ENCODE measurements around the gene ACSM2A.
"Not testable (repeated sequence)": the region's sequence is repeated elsewhere in the genome, so short reads cannot be mapped to it uniquely, and the experiment has no call there.

Gene ACSM2A, protein sequence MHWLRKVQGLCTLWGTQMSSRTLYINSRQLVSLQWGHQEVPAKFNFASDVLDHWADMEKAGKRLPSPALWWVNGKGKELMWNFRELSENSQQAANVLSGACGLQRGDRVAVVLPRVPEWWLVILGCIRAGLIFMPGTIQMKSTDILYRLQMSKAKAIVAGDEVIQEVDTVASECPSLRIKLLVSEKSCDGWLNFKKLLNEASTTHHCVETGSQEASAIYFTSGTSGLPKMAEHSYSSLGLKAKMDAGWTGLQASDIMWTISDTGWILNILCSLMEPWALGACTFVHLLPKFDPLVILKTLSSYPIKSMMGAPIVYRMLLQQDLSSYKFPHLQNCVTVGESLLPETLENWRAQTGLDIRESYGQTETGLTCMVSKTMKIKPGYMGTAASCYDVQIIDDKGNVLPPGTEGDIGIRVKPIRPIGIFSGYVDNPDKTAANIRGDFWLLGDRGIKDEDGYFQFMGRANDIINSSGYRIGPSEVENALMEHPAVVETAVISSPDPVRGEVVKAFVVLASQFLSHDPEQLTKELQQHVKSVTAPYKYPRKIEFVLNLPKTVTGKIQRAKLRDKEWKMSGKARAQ

DNA sequence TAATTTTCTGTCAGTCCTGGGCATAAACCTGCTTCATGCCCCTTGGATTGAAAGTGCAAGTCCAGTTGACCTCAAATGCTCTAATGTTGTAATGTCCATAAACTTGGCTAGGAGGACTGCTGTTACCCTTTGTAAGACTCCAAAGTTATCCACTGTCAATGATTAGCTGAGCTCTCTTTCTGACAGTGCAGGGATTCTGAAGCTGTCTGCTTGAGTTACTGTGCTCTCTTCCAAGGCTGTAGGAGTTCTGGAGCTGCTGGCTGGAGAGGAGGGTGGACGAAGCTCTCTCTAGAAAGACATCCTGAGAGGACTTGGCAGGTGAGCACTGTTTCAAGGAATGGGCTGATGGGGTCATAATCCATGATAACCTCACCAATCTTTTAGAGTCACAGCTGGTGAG, at the start of gene ACSM2A:
TSS of gene ACSM2A (plus strand) at position 158 of the 400 bp plus-strand sequence. CDS start 8,594 bp downstream, outside the sequence.
- not testable (repeated sequence) for DNase-seq

DNA sequence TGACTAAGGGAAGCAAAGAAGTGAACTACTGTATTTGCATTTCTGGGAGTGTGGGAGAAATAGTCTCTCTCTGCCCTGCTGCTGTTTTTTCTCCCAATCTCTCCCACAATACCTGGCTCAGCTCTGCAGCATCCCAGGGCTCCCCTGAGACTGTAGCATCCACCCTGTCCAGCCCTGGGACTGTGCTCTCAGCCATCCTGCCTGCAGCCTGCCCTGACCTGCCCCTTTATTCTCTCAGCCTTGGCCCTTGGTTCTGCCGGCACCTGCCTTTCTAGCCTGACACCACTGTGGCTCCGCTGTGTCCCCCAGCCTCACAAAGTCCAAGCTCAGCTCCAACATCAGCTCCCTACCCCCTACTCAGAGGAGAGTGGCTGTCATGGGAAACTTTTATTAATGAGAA, 48.7 kb upstream of the ACSM2A start:
- no peak for DNase-seq
- TF ChIP-seq GATA1 (IDR thresholded peaks at IDR 0.05; ENCODE audit: low read depth, low read length) (no peak), POLR2A (IDR thresholded peaks at IDR 0.05; ENCODE audit: low read length) (no peak)

DNA sequence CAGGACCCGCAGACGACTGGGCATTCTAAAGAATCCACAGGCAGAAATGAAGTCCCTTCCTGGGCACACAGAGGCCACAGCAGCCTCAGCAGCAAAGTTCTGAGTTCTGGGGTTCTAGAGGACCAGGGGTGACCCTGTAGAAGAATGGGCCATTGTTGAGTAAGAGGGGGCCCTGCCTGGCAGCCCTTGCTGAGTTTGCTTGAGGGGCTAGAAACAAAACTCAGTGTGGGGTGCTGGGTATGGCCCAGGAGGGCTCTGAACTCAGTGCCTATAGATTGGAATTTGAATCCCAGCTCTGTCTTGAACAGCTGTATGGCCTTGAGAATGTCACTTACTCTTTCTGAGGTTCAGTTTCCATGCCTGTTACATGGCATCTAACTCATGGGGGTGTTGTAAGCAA, 46.7 kb upstream of the ACSM2A start, which contains the start of gene PDILT:
TSS of gene PDILT (minus strand) at position 101 of the 400 bp plus-strand sequence. CDS start 5,437 bp downstream, outside the sequence.
- no peak for DNase-seq
- TF ChIP-seq GATA1 (IDR thresholded peaks at IDR 0.05; ENCODE audit: low read depth, low read length) (no peak), POLR2A (IDR thresholded peaks at IDR 0.05; ENCODE audit: low read length) (no peak)

DNA sequence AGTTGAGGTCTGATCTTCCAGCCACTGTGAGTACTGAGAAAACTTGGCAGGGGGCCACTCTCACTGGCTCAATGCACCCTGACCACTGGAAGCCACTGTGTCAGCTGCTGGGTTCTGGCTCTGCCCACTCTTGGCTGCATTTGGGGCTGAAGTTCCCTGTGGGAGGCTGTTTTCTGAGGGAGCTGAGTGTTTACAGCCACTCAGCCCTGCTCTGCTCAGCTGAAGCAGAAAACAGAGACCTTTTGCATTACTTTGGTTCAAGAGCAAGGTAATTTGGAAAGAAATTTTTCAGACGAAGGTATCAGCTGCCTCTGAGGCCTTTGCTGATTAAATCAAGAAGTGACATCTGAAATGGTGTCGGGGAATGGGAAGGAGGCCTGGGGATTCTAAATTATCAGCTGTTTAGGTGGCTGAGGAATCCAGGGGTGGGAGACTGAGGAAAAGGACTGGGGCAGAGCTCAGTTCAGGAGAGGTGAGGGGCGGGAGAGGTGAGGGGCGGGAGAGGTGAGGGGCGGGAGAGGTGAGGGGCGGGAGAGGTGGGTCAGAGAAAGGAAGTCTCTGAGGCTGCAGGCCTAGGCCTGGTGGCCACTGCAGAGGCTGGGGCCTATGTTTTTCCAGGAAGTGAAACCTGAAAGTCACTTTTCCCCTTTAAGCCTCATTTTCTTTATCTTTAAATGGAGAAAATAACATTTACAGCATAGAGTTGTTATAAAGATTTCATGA, 41.8 kb upstream of the ACSM2A start, which contains the start of gene ACSM5:
TSS of gene ACSM5 (plus strand) at position 137 of the 723 bp plus-strand sequence. CDS start 1,951 bp downstream, outside the sequence.
- no peak for DNase-seq
- no peak for TF ChIP-seq GATA1 (IDR thresholded peaks at IDR 0.05; ENCODE audit: low read depth, low read length)
- no peak for TF ChIP-seq POLR2A (IDR thresholded peaks at IDR 0.05; ENCODE audit: low read length)

DNA sequence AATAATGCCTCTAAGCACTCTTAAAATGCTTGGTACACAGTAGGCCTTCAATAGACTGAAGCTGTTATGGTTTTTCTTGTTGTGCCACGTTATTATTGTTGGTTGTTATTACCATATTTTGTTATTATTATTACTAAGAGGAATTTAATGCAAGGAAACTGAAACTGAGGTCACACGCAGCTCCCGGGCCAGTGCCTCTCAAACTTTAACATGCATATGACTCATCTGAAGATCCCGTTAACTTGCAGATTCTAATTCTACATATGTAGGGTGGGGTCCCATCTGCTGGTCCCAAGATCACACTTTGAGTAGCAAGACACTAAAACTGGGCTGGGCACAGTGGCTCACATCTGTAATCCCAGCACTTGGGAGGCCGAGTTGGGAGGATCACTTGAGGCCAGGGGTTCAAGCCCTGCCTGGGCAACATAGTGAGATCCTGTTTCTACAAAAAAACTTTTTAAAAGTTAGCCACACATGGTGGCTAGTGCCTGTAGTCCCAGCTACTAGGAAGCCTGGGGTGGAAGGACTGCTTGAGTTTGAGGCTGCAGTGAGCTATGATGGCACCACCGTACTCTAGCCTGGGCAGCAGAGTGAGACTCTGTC, 41.1 kb upstream of the ACSM2A start:
- no peak for DNase-seq
- TF ChIP-seq GATA1 (IDR thresholded peaks at IDR 0.05; ENCODE audit: low read depth, low read length) (no peak), POLR2A (IDR thresholded peaks at IDR 0.05; ENCODE audit: low read length) (no peak)

DNA sequence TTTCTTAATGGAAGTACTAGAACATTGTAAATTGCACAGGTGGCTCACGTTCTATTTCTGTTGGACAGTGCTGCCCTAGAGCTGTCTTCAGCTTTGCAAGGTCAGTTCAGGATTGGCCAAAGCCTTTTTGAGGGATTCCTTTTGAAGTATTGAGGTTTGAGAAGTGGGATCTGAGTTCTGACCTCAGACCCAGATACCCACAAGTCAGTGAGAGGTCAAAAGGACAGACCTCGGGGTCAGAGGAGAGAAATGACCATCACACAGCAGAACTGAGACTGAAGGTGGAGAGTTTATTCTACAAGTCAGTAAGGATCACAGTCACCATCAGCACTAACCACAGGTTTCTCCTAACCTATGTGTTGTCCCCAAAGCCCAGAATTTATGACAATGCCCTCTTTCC, 40.3 kb upstream of the ACSM2A start:
- no peak for DNase-seq

DNA sequence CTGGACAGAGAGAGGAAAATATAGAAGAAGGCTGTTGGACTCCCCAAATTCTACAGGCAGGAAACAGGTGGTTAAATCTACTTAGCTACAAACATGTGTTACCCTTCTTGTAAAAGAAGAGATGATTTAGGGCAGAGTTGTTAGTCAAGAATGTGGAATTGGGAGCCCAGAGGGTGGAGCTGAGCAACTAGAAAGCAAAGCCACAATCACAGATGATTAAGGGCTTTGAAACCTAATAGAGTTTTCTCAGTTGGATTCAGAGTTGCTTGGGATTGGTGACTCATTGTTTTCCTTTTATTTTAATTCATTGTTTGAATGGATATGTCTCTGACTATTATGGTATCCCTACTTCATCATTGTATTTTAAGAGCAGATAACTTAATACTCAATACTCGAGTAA, 35.8 kb upstream of the ACSM2A start:
- no peak for DNase-seq
- TF ChIP-seq GATA1 (IDR thresholded peaks at IDR 0.05; ENCODE audit: low read depth, low read length) (no peak), POLR2A (IDR thresholded peaks at IDR 0.05; ENCODE audit: low read length) (no peak)

More for the DNA sequence above, 40.3 kb upstream of the ACSM2A start:
- TF ChIP-seq GATA1 (IDR thresholded peaks at IDR 0.05; ENCODE audit: low read depth, low read length) (no peak), POLR2A (IDR thresholded peaks at IDR 0.05; ENCODE audit: low read length) (no peak)

DNA sequence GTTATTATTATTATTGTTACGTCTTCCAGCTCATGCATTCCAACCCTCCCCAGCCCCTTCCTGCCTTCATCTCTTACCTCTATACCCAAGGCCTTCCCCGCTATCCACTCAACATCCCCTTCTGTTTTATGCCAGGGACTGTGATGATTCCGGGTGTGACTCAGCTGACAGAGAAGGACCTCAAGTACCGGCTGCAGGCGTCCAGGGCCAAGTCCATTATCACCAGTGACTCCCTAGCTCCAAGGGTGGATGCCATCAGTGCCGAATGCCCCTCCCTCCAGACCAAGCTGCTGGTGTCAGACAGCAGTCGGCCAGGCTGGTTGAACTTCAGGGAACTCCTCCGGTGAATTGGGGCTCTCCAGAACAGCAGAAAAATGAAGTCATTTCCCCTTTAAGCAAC, 32.2 kb upstream of the ACSM2A start:
- not testable (repeated sequence) for DNase-seq

DNA sequence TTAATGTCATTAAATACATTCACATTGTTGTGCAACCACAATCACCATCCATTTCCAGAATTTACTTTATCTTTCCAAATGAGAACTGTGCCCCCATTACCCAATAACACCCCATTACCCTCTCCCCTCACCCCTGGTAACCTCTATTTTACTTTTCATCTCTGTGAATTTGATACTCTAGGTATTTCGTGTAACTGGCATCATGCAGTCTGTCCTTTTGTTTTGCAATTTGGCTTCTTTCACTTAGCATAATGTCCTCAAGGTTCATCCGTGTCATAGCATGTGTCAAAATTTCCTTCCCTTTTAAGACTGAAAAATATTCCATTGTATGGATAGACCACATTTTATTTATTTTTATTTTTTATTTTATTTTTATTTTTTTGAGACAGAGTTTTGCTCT, 29.6 kb upstream of the ACSM2A start:
- DNase-seq, result not testable (repeated sequence)

DNA sequence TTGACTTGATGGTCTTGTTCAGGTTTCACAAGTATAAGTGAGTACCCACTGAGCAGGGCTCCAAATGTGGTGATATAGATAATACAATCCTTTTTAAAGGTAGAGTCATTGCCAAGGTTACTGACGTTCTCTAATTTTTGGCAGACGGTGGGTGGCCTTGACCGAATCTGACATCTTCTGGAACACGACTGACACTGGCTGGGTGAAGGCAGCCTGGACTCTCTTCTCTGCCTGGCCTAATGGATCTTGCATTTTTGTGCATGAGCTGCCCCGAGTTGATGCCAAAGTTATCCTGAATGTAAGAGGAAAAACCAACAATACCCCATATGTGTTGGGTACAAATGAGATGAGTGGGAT, 27.6 kb upstream of the ACSM2A start:
- not testable (repeated sequence) for DNase-seq

DNA sequence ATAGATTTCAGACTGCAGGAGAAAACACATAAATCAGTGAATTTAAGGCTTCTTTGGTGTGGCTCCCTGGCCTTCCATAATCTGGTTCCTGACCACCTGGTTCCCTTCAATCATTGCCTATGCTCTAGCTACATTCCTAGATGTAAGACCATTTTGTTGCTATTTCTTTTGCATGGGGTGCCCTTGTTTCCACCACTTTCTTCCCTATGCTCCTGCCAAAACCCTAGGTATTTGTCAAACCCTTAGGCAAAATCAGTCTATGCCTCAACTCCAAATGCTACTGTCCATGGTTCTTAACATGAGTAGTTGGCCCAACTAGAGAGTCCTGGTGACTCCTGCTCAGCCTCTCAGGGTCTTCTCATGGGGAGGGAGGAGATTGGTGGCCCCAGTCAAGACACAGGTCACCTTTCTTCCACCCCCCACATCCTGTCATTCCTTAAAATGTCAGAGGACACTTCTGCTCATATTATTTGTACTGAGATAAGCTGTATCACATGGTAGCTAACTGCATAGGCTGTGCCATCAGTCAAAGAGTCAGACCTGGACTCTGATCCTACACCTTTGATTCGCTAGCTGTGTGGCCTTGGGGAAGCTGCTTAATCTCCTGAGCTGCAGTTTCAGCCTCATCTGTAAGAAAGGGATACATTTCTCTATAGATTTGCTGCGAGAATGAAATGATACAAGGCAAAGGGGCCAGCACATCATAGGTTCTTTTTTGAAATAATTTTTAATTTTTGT, 27.0 kb upstream of the ACSM2A start:
- no peak for DNase-seq
- no peak for TF ChIP-seq GATA1 (IDR thresholded peaks at IDR 0.05; ENCODE audit: low read depth, low read length)
- no peak for TF ChIP-seq POLR2A (IDR thresholded peaks at IDR 0.05; ENCODE audit: low read length)

DNA sequence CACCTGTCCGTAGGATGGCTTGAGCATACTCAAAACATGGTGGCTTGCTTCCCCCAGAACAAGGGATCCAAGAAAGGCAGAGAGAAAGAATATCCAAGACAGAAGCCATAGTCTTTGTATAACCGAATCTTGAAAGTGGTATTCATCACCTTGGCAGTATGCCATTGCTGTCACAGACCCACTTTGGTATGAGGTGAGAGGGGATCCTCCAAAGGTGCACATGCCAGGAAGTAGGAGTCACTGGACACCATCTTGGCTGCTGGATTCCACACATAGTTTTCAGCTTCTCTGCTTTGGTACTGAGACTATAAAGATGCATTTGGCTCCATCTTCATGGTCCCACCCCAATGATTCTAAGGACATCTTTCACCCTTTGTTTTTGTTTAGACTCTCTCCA, 23.9 kb upstream of the ACSM2A start:
- DNase-seq, result not testable (repeated sequence)

DNA sequence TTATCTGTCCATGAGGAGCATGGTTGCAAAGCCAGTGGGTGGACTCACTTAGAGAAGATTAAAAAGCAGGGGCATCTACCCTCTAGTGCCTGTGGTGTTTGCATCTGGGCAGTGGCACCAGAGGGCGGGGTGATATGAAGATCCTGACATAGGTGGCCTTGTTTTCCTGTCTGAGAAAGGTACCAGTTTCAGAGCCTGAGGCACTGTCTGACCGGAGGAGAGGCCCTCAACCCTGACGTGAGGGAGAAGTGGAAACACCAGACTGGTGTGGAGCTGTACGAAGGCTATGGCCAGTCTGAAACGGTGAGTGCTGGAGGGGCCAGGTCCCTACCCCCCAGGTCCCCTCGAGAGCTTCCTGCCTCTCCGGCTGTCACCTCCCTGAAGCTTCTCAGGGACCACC, 21.8 kb upstream of the ACSM2A start:
- DNase-seq, result not testable (repeated sequence)

DNA sequence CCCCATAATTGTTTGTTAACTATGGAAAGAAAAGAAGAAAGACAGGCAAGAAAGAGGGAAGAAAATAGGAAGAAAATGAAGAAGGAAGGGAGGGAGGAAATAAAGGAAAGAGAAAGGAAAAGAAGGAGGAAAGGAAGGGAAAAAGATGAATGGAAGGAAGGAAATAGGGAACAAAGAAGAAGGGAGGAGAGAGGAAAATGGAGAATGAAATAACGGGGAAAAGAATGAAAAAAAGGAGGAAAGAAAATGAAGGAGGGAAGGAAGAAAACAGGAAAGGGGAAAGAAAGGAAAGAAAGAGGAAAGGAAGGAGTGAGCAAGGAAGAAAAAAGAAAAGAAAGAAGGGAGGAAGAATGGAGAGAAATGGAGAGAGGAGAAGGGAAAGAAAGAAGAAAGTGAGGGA, 20.8 kb upstream of the ACSM2A start:
- DNase-seq, result not testable (repeated sequence)
